ENCODE data around the gene LRIG3. TPM values are rescaled to one million over a fixed set of nuclear protein-coding genes. Genes with fewer than 3 reads are reported as not detected.

Gene LRIG3
- polyA plus RNA-seq, 3 donors = not detected

DNA sequence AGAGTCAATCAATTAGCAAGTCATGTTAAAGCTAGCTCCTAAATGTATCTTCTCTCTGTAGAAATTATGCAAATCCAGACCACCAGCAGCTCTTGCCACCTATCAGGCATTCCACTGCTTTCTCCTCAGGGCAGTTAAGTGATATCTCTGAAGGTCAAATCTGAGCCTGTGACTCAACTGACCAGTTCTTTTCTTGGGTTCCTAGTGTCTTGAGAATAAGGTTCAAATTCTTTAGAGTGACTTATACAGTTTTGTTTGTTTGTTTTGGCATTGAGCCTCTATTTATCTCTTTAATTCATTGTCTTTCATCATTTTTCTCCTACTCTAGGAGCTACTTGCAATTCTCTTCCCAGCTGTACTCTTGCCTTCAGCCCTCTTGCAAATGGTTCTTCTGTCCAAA, 2.5 kb upstream of the LRIG3 start:
- TF ChIP-seq, protein P1, sequence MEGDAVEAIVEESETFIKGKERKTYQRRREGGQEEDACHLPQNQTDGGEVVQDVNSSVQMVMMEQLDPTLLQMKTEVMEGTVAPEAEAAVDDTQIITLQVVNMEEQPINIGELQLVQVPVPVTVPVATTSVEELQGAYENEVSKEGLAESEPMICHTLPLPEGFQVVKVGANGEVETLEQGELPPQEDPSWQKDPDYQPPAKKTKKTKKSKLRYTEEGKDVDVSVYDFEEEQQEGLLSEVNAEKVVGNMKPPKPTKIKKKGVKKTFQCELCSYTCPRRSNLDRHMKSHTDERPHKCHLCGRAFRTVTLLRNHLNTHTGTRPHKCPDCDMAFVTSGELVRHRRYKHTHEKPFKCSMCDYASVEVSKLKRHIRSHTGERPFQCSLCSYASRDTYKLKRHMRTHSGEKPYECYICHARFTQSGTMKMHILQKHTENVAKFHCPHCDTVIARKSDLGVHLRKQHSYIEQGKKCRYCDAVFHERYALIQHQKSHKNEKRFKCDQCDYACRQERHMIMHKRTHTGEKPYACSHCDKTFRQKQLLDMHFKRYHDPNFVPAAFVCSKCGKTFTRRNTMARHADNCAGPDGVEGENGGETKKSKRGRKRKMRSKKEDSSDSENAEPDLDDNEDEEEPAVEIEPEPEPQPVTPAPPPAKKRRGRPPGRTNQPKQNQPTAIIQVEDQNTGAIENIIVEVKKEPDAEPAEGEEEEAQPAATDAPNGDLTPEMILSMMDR (IDR thresholded peaks at IDR 0.05) = no peak
- DNase-seq = no peak
- no peaks in the 10 kb centered on the region for H3K79me2 ChIP-seq (ENCODE audit: insufficient read depth, low read length)
- Mint-ChIP-seq H3K9me3 (peaks cover 0 to 13% (median 7%) of the 10 kb centered on the region in 7 donors), H3K27ac (no peak overlapping the region), H3K27me3 (ENCODE audit: low read depth in 3 of 3) (peaks cover 31 to 35% (median 33%) of the 10 kb centered on the region in 3 donors), H3K4me3 (no peak overlapping the region), H3K4me1 (peaks cover 3% of the 10 kb centered on the region), H3K36me3 (no peaks in the 10 kb centered on the region)
- no peaks in the 10 kb centered on the region for H4K20me1 ChIP-seq (ENCODE audit: insufficient read depth, low read length)
- no peak overlapping the region for H3K4me2 ChIP-seq (replicated peaks; ENCODE audit: extremely low read depth, low read length, poor library complexity, severe bottlenecking)
- H3K9ac ChIP-seq (ENCODE audit: insufficient read depth, low read length, poor library complexity, severe bottlenecking) = no peak overlapping the region
- no peak overlapping the region for H3K27ac ChIP-seq (ENCODE audit: low read depth in 1 of 2, low read length in 2 of 2)
- H3K36me3 ChIP-seq (replicated peaks in 1 of 2; ENCODE audit: control insufficient read depth in 1 of 2, insufficient read depth in 2 of 2, low read length in 2 of 2) = no peaks in the 10 kb centered on the region
- H3K9me3 ChIP-seq (replicated peaks in 1 of 2; ENCODE audit: control insufficient read depth in 1 of 2, insufficient read depth in 1 of 2, low read length in 2 of 2) = peaks cover 0 to 14% of the 10 kb centered on the region in 2 donors
- H3K27me3 ChIP-seq (ENCODE audit: control insufficient read depth in 2 of 2, insufficient read depth in 2 of 2, low read length in 2 of 2) = peaks cover 32 to 35% of the 10 kb centered on the region in 2 donors
- H2AFZ ChIP-seq (ENCODE audit: insufficient read depth, low read depth, low read length, poor library complexity, severe bottlenecking) = no peak overlapping the region
- H3K4me3 ChIP-seq (replicated peaks in 1 of 3; ENCODE audit: low read depth in 2 of 3, low read length in 3 of 3) = no peak overlapping the region
- H3K4me1 ChIP-seq (ENCODE audit: control insufficient read depth in 1 of 2, insufficient read depth in 2 of 2, low read length in 2 of 2) = peaks cover 2 to 6% of the 10 kb centered on the region in 2 donors
- intact Hi-C loops (cut with micrococcal nuclease) = no loop called here

DNA sequence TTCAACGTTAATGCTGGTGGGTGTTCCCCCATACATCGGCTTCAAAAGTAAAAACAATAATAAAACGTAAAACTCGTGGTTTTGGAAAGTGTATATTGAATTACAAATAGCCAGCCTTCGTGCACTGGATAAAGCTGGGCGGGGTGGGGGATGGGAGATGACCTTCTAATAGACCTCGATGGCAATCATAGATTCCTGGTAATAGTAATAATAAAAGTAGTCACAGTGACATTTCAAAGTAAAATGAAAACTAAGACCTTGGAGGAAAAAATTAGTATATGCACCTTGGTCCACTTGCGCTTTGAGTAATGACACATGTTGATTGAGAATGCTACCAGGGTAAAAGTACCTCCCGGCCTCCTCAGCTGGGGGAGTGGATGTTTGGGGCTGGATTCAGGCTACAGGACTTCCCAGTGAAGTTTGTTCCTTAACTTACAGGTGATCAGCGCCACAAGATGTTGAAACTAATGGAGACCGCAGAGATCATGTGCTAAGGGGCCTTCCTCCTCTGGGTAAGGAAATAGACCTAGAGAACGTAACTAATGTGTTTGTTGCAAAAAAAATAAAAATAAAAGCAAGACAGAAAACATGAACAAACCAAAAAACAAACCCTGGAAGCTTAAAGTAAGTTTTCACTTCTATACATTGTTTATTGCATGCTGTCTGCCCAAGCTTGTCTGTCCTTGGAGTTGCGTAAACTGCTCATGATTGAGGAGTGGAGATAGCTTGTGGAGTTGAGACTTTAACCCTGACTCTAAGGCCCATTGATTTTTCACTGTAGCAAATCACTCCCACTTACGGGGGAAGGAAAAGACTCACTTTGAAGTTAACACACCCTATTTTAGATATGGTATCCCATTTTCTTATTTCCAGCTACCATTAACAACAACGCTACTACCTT, 907 bp upstream of the LRIG3 start:
- DNase-seq = no peak
- peak overlapping the region; percentile 74 for H3K4me2 ChIP-seq (replicated peaks; ENCODE audit: extremely low read depth, low read length, poor library complexity, severe bottlenecking)
- peaks cover 2 to 6% of the 10 kb centered on the region in 2 donors for H3K4me1 ChIP-seq (ENCODE audit: control insufficient read depth in 1 of 2, insufficient read depth in 2 of 2, low read length in 2 of 2)
- no peaks in the 10 kb centered on the region for H3K79me2 ChIP-seq (ENCODE audit: insufficient read depth, low read length)
- peaks cover 37 to 43% of the 10 kb centered on the region in 2 donors for H3K27me3 ChIP-seq (ENCODE audit: control insufficient read depth in 2 of 2, insufficient read depth in 2 of 2, low read length in 2 of 2)
- H3K27ac ChIP-seq (ENCODE audit: low read depth in 1 of 2, low read length in 2 of 2) = no peak overlapping the region
- no peaks in the 10 kb centered on the region for H3K36me3 ChIP-seq (replicated peaks in 1 of 2; ENCODE audit: control insufficient read depth in 1 of 2, insufficient read depth in 2 of 2, low read length in 2 of 2)
- intact Hi-C loops (cut with micrococcal nuclease) = no loop called here
- H4K20me1 ChIP-seq (ENCODE audit: insufficient read depth, low read length) = no peaks in the 10 kb centered on the region
- no peak overlapping the region for H3K27ac Mint-ChIP-seq
- TF ChIP-seq, protein P1 (IDR thresholded peaks at IDR 0.05) = no peak
- peaks cover 0 to 14% of the 10 kb centered on the region in 2 donors for H3K9me3 ChIP-seq (replicated peaks in 1 of 2; ENCODE audit: control insufficient read depth in 1 of 2, insufficient read depth in 1 of 2, low read length in 2 of 2)
- no peak overlapping the region for H3K9ac ChIP-seq (ENCODE audit: insufficient read depth, low read length, poor library complexity, severe bottlenecking)
- 81% methylated on average over 3 of the region's 15 CpGs for WGBS (ENCODE audit: insufficient coverage)
- peak overlapping the region in 1 of 3 experiments; percentile 66 for H3K4me3 ChIP-seq (replicated peaks in 1 of 3; ENCODE audit: low read depth in 2 of 3, low read length in 3 of 3)
- H2AFZ ChIP-seq (ENCODE audit: insufficient read depth, low read depth, low read length, poor library complexity, severe bottlenecking) = no peak overlapping the region
- H3K9me3 Mint-ChIP-seq = peaks cover 0 to 13% (median 7%) of the 10 kb centered on the region in 7 donors
- H3K36me3 Mint-ChIP-seq = no peaks in the 10 kb centered on the region
- peaks cover 31 to 43% (median 35%) of the 10 kb centered on the region in 3 donors for H3K27me3 Mint-ChIP-seq (ENCODE audit: low read depth in 3 of 3)
- H3K4me1 Mint-ChIP-seq = peaks cover 3% of the 10 kb centered on the region
- peak overlapping the region in 1 of 2 donors; percentile 90 for H3K4me3 Mint-ChIP-seq
